Mesenchymal stem cell (in vitro differentiated cells and primary cell): ENCODE measurements around the gene CYP2J2.
"Not testable (repeated sequence)": the region's sequence is repeated elsewhere in the genome, so short reads cannot be mapped to it uniquely, and the experiment has no call there.

Experiments
- DNase-seq: peaks from one replicate; pipeline ENCODE4 v3.0.0-alpha.2; 2013
- H2AFZ ChIP-seq: one replicate; pipeline ENCODE4 v1.6.1; 2013; ENCODE audit warnings: low read depth, mild to moderate bottlenecking, control low read depth, inconsistent platforms, low read length, moderate library complexity
- H2AK5ac ChIP-seq: 2 replicates; pipeline ENCODE4 v1.6.1; 2013; ENCODE audit warnings: low read length, moderate library complexity, mild to moderate bottlenecking, inconsistent platforms; ENCODE audit not compliant: severe bottlenecking
- H2BK120ac ChIP-seq: one replicate; pipeline ENCODE4 v1.6.1; 2013; ENCODE audit warnings: low read depth, mild to moderate bottlenecking, inconsistent platforms, low read length, moderate library complexity
- H2BK12ac ChIP-seq, 2 experiments: one replicate each; pipeline ENCODE4 v1.6.1; 2013; ENCODE audit warnings: inconsistent platforms in 2 of 2, low read length in 2 of 2, mild to moderate bottlenecking in 2 of 2, moderate library complexity in 2 of 2, control low read depth in 1 of 2
- H2BK15ac ChIP-seq: one replicate; pipeline ENCODE4 v1.6.1; 2013; ENCODE audit warnings: mild to moderate bottlenecking, low read depth, inconsistent platforms; ENCODE audit not compliant: poor library complexity, severe bottlenecking
- H2BK5ac ChIP-seq: 2 replicates; pipeline ENCODE4 v1.6.1; 2013; ENCODE audit warnings: low read depth, mild to moderate bottlenecking, low read length, control low read depth, inconsistent platforms; ENCODE audit not compliant: poor library complexity, severe bottlenecking
- H3K14ac ChIP-seq, 2 experiments: one replicate each; pipeline ENCODE4 v1.6.1; 2013; ENCODE audit warnings: inconsistent platforms in 2 of 2, low read length in 2 of 2, control low read depth in 1 of 2, mild to moderate bottlenecking in 1 of 2, moderate library complexity in 1 of 2
- H3K18ac ChIP-seq, 2 experiments: one replicate each; pipeline ENCODE4 v1.6.1; 2013; ENCODE audit warnings: inconsistent platforms in 2 of 2, low read length in 2 of 2, control low read depth in 1 of 2, low read depth in 1 of 2, mild to moderate bottlenecking in 1 of 2
- H3K23ac ChIP-seq, 2 experiments: one replicate each; pipeline ENCODE4 v1.6.1; 2013; ENCODE audit warnings: inconsistent platforms in 2 of 2, low read length in 2 of 2, mild to moderate bottlenecking in 2 of 2, moderate library complexity in 2 of 2, control low read depth in 1 of 2
- H3K27ac ChIP-seq: 2 replicates; pipeline ENCODE4 v1.5.1; 2013; ENCODE audit warnings: mild to moderate bottlenecking, moderate library complexity, low read length, control low read depth, inconsistent platforms; ENCODE audit not compliant: poor library complexity, severe bottlenecking
- H3K27me3 ChIP-seq, 2 experiments: 2 replicates each; pipeline versions ENCODE4 v1.6.1 to v1.7.0; 2013; ENCODE audit warnings: low read length in 2 of 2, mild to moderate bottlenecking in 2 of 2, moderate library complexity in 2 of 2, control low read depth in 1 of 2, inconsistent platforms in 1 of 2; ENCODE audit not compliant: control insufficient read depth in 1 of 2, insufficient read depth in 1 of 2
- H3K36me3 ChIP-seq, 2 experiments: 2 replicates each; pipeline versions ENCODE4 v1.6.1 to v1.7.0; 2013; ENCODE audit warnings: low read length in 2 of 2, control low read depth in 1 of 2, inconsistent platforms in 1 of 2, low read depth in 1 of 2, mild to moderate bottlenecking in 1 of 2; ENCODE audit not compliant: insufficient read depth in 2 of 2, control insufficient read depth in 1 of 2
- H3K4ac ChIP-seq, 2 experiments: one replicate each; pipeline ENCODE4 v1.6.1; 2013; ENCODE audit warnings: inconsistent platforms in 2 of 2, low read length in 2 of 2, mild to moderate bottlenecking in 2 of 2, moderate library complexity in 2 of 2, control low read depth in 1 of 2, low read depth in 1 of 2
- H3K4me1 ChIP-seq: 2 replicates; pipeline ENCODE4 v1.6.1; 2013; ENCODE audit warnings: low read depth, low read length, control low read depth; ENCODE audit not compliant: control insufficient read depth, insufficient read depth
- H3K4me2 ChIP-seq: 2 replicates; pipeline ENCODE4 v1.6.1; 2013; ENCODE audit warnings: low read length, mild to moderate bottlenecking, inconsistent platforms; ENCODE audit not compliant: poor library complexity, severe bottlenecking
- H3K4me3 ChIP-seq, 2 experiments: 2 replicates each; pipeline versions ENCODE4 v1.5.1 to v1.7.0; 2013; ENCODE audit warnings: low read length in 2 of 2, mild to moderate bottlenecking in 2 of 2, control low read depth in 1 of 2, low read depth in 1 of 2; ENCODE audit not compliant: insufficient read depth in 1 of 2
- H3K79me1 ChIP-seq: replicated peaks from 2 replicates; pipeline ENCODE4 v1.6.1; 2013; ENCODE audit warnings: mild to moderate bottlenecking, control low read depth, low read length, inconsistent platforms; ENCODE audit not compliant: poor library complexity, severe bottlenecking
- H3K9ac ChIP-seq: 2 replicates; pipeline ENCODE4 v1.7.0; 2013; ENCODE audit warnings: mild to moderate bottlenecking, low read length, moderate library complexity
- H3K9me3 ChIP-seq: 2 replicates; pipeline ENCODE4 v1.7.0; 2013; ENCODE audit warnings: mild to moderate bottlenecking, low read length; ENCODE audit not compliant: control insufficient read depth
- H4K8ac ChIP-seq: one replicate; pipeline ENCODE4 v1.6.1; 2013; ENCODE audit warnings: inconsistent platforms, mild to moderate bottlenecking, low read length, moderate library complexity
- H4K91ac ChIP-seq: one replicate; pipeline ENCODE4 v1.6.1; 2013; ENCODE audit warnings: mild to moderate bottlenecking, low read length, inconsistent platforms
- WGBS: methylation state at CpG from one replicate; pipeline ENCODE4 v1.1.7; 2013; ENCODE audit warnings: mixed read lengths; 5-methylcytosine and 5-hydroxymethylcytosine counted together

Gene CYP2J2

DNA sequence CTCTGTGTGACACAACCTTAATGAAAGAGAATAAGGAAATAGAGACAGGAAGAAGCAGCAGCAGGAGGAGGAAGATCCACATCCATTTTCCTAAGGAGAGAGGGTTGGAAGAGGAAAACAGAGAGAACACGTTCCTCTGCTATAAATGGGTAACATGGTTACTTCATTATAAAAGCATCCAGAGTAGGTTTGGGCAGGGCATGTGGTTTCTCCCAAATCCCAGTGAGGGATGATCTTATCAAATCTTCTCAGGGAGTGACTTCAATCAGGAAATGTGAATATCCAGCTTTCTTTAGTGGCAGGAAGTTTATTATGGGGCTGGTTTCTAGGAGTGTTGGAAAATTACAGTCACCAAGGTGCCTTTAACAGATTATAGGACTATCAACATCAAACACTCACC lies 11.1 kb downstream of the CYP2J2 start:
- H3K4ac ChIP-seq: no peak overlapping the region
- 75% methylated on average over 1 of the region's 1 CpG for WGBS
- H3K14ac ChIP-seq: no peak overlapping the region
- H4K91ac ChIP-seq: no peak overlapping the region
- H3K4me3 ChIP-seq: no peak overlapping the region
- no peak overlapping the region for H3K27ac ChIP-seq
- no peak overlapping the region for H2BK5ac ChIP-seq
- DNase-seq: no peak
- H3K4me2 ChIP-seq: no peak overlapping the region
- H2BK120ac ChIP-seq: no peak overlapping the region
- H3K18ac ChIP-seq: no peak overlapping the region
- H3K23ac ChIP-seq: no peak overlapping the region
- no peak overlapping the region for H4K8ac ChIP-seq
- peaks cover 0 to 8% of the 10 kb centered on the region in 2 experiments for H3K27me3 ChIP-seq
- H3K79me1 ChIP-seq: no peaks in the 10 kb centered on the region
- no peak overlapping the region for H2AFZ ChIP-seq
- H2AK5ac ChIP-seq: no peak overlapping the region
- no peaks in the 10 kb centered on the region for H3K4me1 ChIP-seq
- H3K9me3 ChIP-seq: no peaks in the 10 kb centered on the region
- H3K9ac ChIP-seq: no peak overlapping the region
- H3K36me3 ChIP-seq: no peaks in the 10 kb centered on the region
- no peak overlapping the region for H2BK12ac ChIP-seq
- no peak overlapping the region for H2BK15ac ChIP-seq

DNA sequence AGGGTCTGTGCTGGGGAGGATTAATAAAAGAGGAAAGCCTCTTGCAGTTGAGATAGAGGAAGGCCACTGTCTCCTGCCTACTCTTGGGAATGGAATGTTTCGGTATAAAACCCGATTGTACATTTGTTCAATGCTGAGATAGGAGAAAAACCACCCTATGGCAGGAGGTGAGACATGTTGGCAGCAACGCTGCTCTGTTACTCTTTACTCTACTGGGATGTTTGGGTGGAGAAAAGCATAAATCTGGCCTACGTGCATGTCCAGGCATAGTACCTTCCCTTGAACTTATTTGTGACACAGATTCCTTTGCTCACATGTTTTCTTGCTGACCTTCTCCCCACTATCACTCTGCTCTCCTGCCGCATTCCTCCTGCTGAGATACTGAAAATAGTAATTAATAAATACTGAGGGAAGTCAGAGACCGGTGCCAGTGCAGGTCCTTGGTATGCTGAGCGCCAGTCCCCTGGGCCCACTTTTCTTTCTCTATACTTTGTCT lies 11.7 kb downstream of the CYP2J2 start:
- not testable (repeated sequence) for H2AFZ ChIP-seq, H3K27ac ChIP-seq, H3K27me3 ChIP-seq, H2BK15ac ChIP-seq, H2AK5ac ChIP-seq, H3K4me1 ChIP-seq, H4K91ac ChIP-seq, H3K9ac ChIP-seq, H2BK12ac ChIP-seq, H3K14ac ChIP-seq, H2BK120ac ChIP-seq, H3K23ac ChIP-seq, H4K8ac ChIP-seq, H3K18ac ChIP-seq, H3K4me3 ChIP-seq, H3K4me2 ChIP-seq, H3K79me1 ChIP-seq, H3K4ac ChIP-seq, H3K9me3 ChIP-seq, H3K36me3 ChIP-seq, DNase-seq, H2BK5ac ChIP-seq
- 89% methylated on average over 4 of the region's 7 CpGs for whole genome bisulfite sequencing

DNA sequence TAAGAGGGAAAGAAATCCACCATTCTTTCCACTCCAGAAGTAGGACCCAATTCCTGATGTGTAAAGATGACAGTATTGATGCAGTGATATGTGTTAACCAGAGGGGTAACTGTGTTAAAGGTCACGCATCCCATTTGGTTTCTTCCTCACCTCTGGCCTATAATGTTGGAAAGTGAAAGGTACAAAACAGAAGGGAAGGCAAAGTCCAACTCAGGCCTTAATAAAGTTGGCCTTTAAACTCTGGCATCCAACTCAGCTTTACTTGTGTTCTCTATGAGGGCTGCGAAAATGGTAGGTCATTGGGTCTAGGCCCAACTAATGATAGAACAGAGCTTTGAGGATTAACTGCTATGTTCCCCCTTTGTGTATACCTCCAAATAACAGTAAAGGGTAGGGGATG lies 17.9 kb downstream of the CYP2J2 start:
- Histone ChIP-seq H3K14ac (no peak overlapping the region), H3K4ac (no peak overlapping the region), H2BK5ac (no peak overlapping the region), H3K9me3 (no peaks in the 10 kb centered on the region), H3K9ac (no peak overlapping the region), H2BK12ac (no peak overlapping the region), H3K4me3 (no peak overlapping the region), H3K27ac (no peak overlapping the region), H3K36me3 (no peaks in the 10 kb centered on the region), H2AFZ (no peak overlapping the region), H3K18ac (no peak overlapping the region), H3K27me3 (no peaks in the 10 kb centered on the region), H3K4me2 (no peak overlapping the region), H4K8ac (no peak overlapping the region), H2BK120ac (no peak overlapping the region), H3K4me1 (no peaks in the 10 kb centered on the region), H3K79me1 (no peaks in the 10 kb centered on the region), H3K23ac (no peak overlapping the region), H2AK5ac (no peak overlapping the region), H2BK15ac (no peak overlapping the region), H4K91ac (no peak overlapping the region)
- WGBS: 100% methylated on average over 2 of the region's 2 CpGs
- DNase-seq: no peak

DNA sequence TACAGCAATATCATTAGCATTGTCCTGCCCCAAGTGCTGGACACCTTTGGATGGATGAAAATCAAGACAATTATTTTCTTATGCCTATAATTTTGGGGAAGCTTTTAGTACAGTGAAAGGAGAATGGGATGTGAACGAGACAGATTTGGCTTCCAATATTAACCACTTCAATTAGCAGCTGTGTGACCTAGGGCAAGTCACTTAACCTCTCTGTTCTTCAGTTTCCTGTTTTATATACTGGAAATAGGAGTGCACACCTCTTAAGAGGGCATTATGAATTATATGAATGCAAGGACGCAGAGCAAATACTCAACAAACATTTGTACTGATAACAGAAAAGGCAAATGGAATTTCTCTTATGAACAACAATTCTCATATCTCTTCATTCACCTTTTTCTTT lies 18.5 kb downstream of the CYP2J2 start:
- Histone ChIP-seq H3K4me3 (no peak overlapping the region), H2BK120ac (no peak overlapping the region), H3K18ac (no peak overlapping the region), H3K14ac (no peak overlapping the region), H3K27me3 (no peaks in the 10 kb centered on the region), H3K27ac (no peak overlapping the region), H3K9me3 (no peaks in the 10 kb centered on the region), H3K4ac (no peak overlapping the region), H2BK5ac (no peak overlapping the region), H4K8ac (no peak overlapping the region), H3K4me2 (no peak overlapping the region), H3K79me1 (no peaks in the 10 kb centered on the region), H2BK12ac (no peak overlapping the region), H3K36me3 (no peaks in the 10 kb centered on the region), H2BK15ac (no peak overlapping the region), H3K4me1 (no peaks in the 10 kb centered on the region), H3K23ac (no peak overlapping the region), H2AK5ac (no peak overlapping the region), H4K91ac (no peak overlapping the region), H2AFZ (no peak overlapping the region), H3K9ac (no peak overlapping the region)
- WGBS: 98% methylated on average over 2 of the region's 2 CpGs
- DNase-seq: no peak
